Activated CD8-positive, alpha-beta T cell treated with anti-CD3 and anti-CD28 coated beads for 36 hours (primary cell): ENCODE measurements around the gene TEX14. TPM values are rescaled to one million over a fixed set of nuclear protein-coding genes. Genes with fewer than 3 reads are reported as not detected.
"Not testable (repeated sequence)": the region's sequence is repeated elsewhere in the genome, so short reads cannot be mapped to it uniquely, and the experiment has no call there.

Source experiments
- ATAC-seq: fragments of 200-7000 bp; cut with Tn5 transposase; one replicate; pipeline ENCODE4 v1.10.0; 2021; ENCODE audit warnings: mild to moderate bottlenecking, moderate library complexity
- CTCF ChIA-PET: fragments of 350-600 bp; sonication (Branson Sonifier 250); formaldehyde crosslinking; loops from one replicate; lab custom pipeline; 2021; ENCODE audit warnings: antibody characterized with exemption; lab: Charles Lee
- POLR2A ChIA-PET: fragments of 350-600 bp; sonication (Branson Sonifier 250); formaldehyde crosslinking; loops from one replicate; lab custom pipeline; 2021; ENCODE audit warnings: antibody characterized with exemption; lab: Charles Lee
- DNase-seq: peaks from one replicate; pipeline ENCODE4 v3.0.0-alpha.2; 2020
- H3K27ac Mint-ChIP-seq: one replicate; pipeline ENCODE4 v1.8.0; 2021; ENCODE audit warnings: mild to moderate bottlenecking, mixed read lengths
- H3K27me3 Mint-ChIP-seq: one replicate; pipeline ENCODE4 v1.8.0; 2021; ENCODE audit warnings: mixed read lengths
- H3K36me3 Mint-ChIP-seq: one replicate; pipeline ENCODE4 v1.8.0; 2021; ENCODE audit warnings: low read depth, mixed read lengths
- H3K4me1 Mint-ChIP-seq: one replicate; pipeline ENCODE4 v1.8.0; 2021; ENCODE audit warnings: low read depth, mixed read lengths
- H3K4me3 Mint-ChIP-seq: one replicate; pipeline ENCODE4 v1.8.0; 2021; ENCODE audit warnings: mild to moderate bottlenecking, moderate library complexity, mixed read lengths
- H3K9me3 Mint-ChIP-seq: one replicate; pipeline ENCODE4 v1.8.0; 2021; ENCODE audit warnings: mixed read lengths
- intact Hi-C: fragments of 100-400 bp; cut with micrococcal nuclease; formaldehyde crosslinking; loops from one replicate; pipeline ENCODE4 v1.10.0; 2022
- total RNA-seq, 2 experiments: library from RNA; stranded (reverse); gene quantifications; one replicate each; pipeline ENCODE4 v1.2.3, GENCODE V29; 2021
- TF ChIP-seq, protein P1 (sequence below): fragments of 200-600 bp; IDR thresholded peaks from one replicate; pipeline ENCODE4 v1.8.0; 2022; ENCODE audit warnings: antibody characterized with exemption, mild to moderate bottlenecking

The TEX14 gene
- total RNA-seq, 2 experiments from 2014 or later, result 0.23 to 0.31 TPM

DNA sequence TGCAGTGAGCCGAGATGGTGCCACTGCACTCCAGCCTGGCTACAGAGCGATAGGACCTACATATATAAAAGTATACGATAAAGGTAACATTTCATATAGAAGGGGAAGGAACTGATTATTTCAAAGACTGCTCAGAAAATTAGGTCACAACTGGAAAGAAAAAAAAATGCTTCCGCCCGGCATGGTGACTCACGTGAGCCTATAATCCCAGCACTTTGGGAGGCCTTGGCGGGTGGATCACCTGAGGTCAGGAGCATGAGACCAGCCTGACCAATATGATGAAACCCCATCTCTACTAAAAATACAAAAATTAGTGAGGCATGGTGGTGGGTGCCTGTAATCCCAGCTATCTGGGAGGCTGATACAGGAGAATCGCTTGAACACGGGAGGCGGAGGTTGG lies 7.8 kb downstream of the TEX14 start:
- TF ChIP-seq, protein P1, sequence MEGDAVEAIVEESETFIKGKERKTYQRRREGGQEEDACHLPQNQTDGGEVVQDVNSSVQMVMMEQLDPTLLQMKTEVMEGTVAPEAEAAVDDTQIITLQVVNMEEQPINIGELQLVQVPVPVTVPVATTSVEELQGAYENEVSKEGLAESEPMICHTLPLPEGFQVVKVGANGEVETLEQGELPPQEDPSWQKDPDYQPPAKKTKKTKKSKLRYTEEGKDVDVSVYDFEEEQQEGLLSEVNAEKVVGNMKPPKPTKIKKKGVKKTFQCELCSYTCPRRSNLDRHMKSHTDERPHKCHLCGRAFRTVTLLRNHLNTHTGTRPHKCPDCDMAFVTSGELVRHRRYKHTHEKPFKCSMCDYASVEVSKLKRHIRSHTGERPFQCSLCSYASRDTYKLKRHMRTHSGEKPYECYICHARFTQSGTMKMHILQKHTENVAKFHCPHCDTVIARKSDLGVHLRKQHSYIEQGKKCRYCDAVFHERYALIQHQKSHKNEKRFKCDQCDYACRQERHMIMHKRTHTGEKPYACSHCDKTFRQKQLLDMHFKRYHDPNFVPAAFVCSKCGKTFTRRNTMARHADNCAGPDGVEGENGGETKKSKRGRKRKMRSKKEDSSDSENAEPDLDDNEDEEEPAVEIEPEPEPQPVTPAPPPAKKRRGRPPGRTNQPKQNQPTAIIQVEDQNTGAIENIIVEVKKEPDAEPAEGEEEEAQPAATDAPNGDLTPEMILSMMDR, result no peak
- Mint-ChIP-seq H3K36me3 (no peaks in the 10 kb centered on the region), H3K27ac (no peak overlapping the region), H3K4me1 (no peaks in the 10 kb centered on the region), H3K4me3 (no peak overlapping the region), H3K9me3 (no peaks in the 10 kb centered on the region), H3K27me3 (no peaks in the 10 kb centered on the region)
- POLR2A ChIA-PET, result no interaction called here
- CTCF ChIA-PET, result no interaction called here
- intact Hi-C loops, result no loop called here
- DNase-seq, result no peak
- ATAC-seq, result no peak

DNA sequence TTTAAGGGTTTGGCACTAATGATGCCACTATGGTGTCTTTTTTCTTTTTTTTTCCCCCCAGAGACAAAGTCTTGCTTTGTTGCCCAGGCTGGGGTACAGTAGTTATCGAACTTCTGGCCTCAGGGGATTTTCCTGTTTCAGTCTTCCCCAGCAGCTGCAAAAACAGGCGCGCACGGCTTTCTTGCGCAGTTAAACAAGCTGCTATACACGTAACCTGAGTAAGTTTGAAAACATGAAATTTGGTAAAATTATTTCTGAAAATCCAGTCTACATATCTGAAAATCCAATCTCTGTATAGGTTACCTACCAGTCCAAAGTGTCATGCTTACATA lies 11.8 kb downstream of the TEX14 start:
- H3K9me3 Mint-ChIP-seq, result no peaks in the 10 kb centered on the region
- no peak overlapping the region for H3K27ac Mint-ChIP-seq
- CTCF ChIA-PET, result no interaction called here
- H3K36me3 Mint-ChIP-seq, result no peaks in the 10 kb centered on the region
- no peak for ATAC-seq
- no peak for DNase-seq
- no peak overlapping the region for H3K4me3 Mint-ChIP-seq
- H3K4me1 Mint-ChIP-seq, result no peaks in the 10 kb centered on the region
- intact Hi-C loops, result no loop called here
- POLR2A ChIA-PET, result interaction anchor here (0.6 to 1.3 kb wide), 3 partner anchors 13 to 1312 kb away, joined by 3 to 4 read pairs (median 3); no protein-coding TSS in a partner anchor
- H3K27me3 Mint-ChIP-seq, result peaks cover 3% of the 10 kb centered on the region
- TF ChIP-seq, protein P1, result no peak

DNA sequence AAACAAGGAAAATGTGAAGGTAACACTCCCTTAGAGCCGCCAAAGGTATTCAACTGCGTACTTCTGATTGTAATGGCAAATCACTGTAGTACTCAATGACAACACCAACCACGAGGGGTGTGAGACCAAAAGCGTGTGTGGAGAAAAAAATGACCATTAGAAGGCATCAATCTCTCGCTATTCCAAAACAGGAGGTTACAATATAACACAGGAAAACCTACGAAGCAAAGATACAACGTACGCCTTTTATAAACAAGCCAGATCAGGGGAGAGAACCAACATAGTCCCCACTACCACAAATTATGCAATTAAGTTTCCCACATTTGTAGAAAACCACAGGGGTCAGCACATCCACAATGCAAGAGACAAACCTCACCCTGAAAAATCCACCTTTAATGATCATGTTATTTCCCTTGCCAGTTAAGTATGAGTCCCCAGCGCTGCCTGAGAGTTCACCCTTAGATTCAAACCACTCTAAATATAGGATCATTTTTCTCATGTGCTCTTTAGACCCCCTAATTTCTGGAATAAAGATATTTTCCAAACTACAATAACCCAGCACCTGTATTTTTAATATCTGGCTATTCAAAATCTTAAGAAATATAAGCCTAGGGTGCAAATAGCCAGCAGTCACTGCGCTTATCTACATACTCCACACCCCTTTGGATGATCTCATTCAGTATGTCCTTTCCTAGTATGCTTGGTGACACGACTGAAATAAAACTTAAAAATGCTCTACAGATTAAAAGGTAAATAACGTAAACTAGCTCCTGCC lies 12.4 kb downstream of the TEX14 start:
- ChIA-PET POLR2A (interaction anchor here (0.6 to 1.3 kb wide), 4 partner anchors 12 to 1311 kb away, joined by 3 to 4 read pairs (median 3); partner anchors contain the start of genes RAD51C and TEX14), CTCF (no interaction called here)
- no peaks in the 10 kb centered on the region for H3K4me1 Mint-ChIP-seq
- TF ChIP-seq, protein P1, result no peak
- no peaks in the 10 kb centered on the region for H3K9me3 Mint-ChIP-seq
- no peak overlapping the region for H3K27ac Mint-ChIP-seq
- ATAC-seq (no peak), DNase-seq (no peak)
- peaks cover 4% of the 10 kb centered on the region for H3K27me3 Mint-ChIP-seq
- intact Hi-C loops, result no loop called here
- H3K4me3 Mint-ChIP-seq, result no peak overlapping the region
- H3K36me3 Mint-ChIP-seq, result no peaks in the 10 kb centered on the region

DNA sequence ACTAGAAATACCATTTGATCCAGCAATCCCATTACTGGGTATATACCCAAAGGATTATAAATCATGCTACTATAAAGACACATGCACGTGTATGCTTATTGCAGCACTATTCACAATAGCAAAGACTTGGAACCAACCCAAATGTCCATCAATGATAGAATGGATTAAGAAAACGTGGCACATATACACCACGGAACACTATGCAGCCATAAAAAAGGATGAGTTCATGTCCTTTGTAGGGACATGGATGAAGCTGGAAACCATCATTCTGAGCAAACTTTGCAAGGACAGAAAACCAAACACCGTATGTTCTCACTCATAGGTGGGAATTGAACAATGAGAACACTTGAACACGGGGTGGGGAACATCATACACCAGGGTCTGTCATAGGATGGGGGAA lies 13.6 kb downstream of the TEX14 start:
- CTCF ChIA-PET, intact Hi-C loops, H3K4me1 Mint-ChIP-seq: not testable (repeated sequence)

DNA sequence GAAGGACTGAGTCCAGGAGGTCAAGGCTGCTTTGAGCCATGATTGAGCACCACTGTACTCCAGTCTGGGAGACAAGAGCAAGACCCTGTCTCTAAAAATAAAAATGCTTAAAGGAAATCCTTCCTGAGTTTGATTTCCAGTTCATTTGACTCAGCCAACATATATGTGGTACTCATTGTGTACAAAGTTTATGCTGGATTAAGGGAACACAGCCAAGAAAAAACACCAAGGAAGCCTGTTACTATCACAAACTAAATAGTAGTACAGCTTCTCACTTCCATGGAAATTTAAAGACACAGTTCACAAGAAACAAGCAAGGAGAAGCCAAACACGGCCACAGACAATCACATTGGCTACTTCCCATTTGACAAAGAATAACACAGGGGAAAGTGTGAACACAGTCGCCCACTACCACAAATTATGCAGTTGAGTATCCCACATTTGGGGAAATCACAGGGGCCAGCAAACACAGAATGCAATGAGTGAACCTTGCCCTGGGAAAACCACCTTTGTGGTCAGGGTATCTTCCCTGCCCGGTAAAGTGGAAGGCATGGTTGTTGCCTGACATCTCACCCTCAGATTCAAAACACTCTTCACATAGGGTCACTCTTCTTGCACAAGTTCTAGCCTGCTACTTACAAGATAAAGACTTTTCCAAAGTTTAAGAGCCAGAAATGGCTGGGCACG lies 14.5 kb downstream of the TEX14 start:
- ATAC-seq (no peak), DNase-seq (no peak)
- intact Hi-C loops, result no loop called here
- no peaks in the 10 kb centered on the region for H3K36me3 Mint-ChIP-seq
- no peak overlapping the region for H3K27ac Mint-ChIP-seq
- no peaks in the 10 kb centered on the region for H3K4me1 Mint-ChIP-seq
- H3K9me3 Mint-ChIP-seq, result no peaks in the 10 kb centered on the region
- H3K27me3 Mint-ChIP-seq, result peaks cover 4% of the 10 kb centered on the region
- ChIA-PET CTCF (no interaction called here), POLR2A (interaction anchor here (0.7 to 0.8 kb wide), 2 partner anchors 17 to 47 kb away, joined by 3 read pairs; no protein-coding TSS in a partner anchor)
- TF ChIP-seq, protein P1, result no peak
- H3K4me3 Mint-ChIP-seq, result no peak overlapping the region

More for the DNA sequence above, 13.6 kb downstream of the TEX14 start:
- H3K27ac Mint-ChIP-seq, ATAC-seq, H3K27me3 Mint-ChIP-seq, H3K36me3 Mint-ChIP-seq, H3K4me3 Mint-ChIP-seq, DNase-seq, H3K9me3 Mint-ChIP-seq: not testable (repeated sequence)
- POLR2A ChIA-PET, result interaction anchor here (0.6 kb wide), 1 partner anchor 46 kb away, joined by 3 read pairs; no protein-coding TSS in a partner anchor
